ENCODE data around the gene NMB. TPM values are rescaled to one million over a fixed set of nuclear protein-coding genes. Genes with fewer than 3 reads are reported as not detected.
A peak's percentile ranks its signal among the peaks of the same experiment; 100 is the strongest.

Gene NMB
- total RNA-seq, 2 donors from 2014 or later: 2.9 to 8.0 TPM

DNA sequence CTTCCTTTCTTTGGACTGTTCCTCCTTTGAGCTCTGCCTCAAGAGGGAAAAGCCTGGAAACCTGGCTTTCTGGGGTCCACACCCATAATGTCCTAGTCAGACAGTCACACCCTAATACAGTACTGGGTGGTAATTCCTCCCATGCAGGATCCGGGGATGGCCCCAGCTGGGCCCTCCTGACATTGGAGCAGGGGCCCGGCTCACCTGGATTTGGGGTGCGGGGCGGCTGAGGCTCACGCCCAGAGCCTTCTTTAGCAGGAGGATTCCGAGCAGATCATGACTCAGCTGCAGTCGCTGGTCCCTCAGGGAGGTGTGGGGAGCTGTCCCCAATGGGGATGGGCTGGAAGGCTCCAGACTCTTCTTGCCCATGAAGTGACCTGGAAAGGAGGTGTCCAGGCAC is 1.0 kb downstream of the NMB start:
- Histone ChIP-seq H3K36me3 (no peaks in the 10 kb centered on the region), H3K27ac (no peak overlapping the region), H3K27me3 (replicated peaks; ENCODE audit: insufficient read depth) (no peaks in the 10 kb centered on the region), H3K9me3 (no peaks in the 10 kb centered on the region), H3K4me1 (ENCODE audit: control insufficient read depth in 1 of 2, low read depth in 2 of 2) (peaks cover 17 to 39% of the 10 kb centered on the region in 2 donors), H3K4me3 (no peak overlapping the region)
- TF ChIP-seq CTCF (IDR thresholded peaks at IDR 0.05): no peak
- ATAC-seq (ENCODE audit: insufficient number of reproducible peaks, low FRiP score, low read depth) (no peak), DNase-seq (ENCODE audit: low spot score) (no peak)

DNA sequence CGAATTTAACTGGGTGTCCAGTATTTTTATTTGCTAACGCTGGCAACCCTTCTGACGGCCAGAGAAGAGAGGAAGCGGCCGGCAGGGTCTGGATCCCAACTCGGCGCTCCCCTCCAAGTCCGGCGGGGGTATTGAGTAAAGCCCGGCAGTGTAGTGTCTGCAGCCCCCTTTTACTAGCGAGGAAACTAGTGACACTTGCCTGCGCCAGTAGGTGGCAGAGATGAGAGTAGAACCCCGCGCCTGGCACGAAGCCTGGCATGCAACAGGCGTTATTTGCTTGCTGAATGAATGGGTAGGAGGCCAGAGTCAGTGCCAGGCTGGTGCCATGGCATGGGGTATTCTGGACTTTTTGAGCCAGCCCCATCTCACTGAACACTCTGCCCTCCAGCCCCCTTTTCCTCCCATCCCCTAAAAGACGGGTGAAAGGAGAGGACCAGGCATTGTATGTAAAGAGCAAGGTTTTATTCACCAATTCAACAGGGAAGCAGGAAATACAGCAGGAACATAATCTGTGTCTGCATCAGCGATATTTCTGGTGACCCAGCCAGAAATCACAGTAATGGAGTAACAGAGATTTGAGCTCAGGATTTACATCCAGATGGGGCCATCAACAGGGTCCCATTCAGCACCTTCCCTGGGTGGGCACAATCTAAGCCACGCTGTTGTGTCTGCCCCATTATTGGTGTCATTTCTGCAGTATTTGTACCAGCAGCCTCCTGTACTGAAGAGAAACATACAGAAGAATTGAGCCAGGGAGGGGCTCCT is 3.1 kb downstream of the NMB start:
- ATAC-seq (ENCODE audit: insufficient number of reproducible peaks, low FRiP score, low read depth) (peak; percentile 30), DNase-seq (ENCODE audit: low spot score) (peak; percentile 49)
- Histone ChIP-seq H3K27me3 (replicated peaks; ENCODE audit: insufficient read depth) (no peaks in the 10 kb centered on the region), H3K4me1 (ENCODE audit: control insufficient read depth in 1 of 2, low read depth in 2 of 2) (peaks cover 17 to 52% of the 10 kb centered on the region in 2 donors), H3K36me3 (no peaks in the 10 kb centered on the region), H3K9me3 (no peaks in the 10 kb centered on the region), H3K4me3 (peak overlapping the region; percentile 85), H3K27ac (peak overlapping the region; percentile 75 to 82)
- TF ChIP-seq CTCF (IDR thresholded peaks at IDR 0.05): peak; percentile 48

DNA sequence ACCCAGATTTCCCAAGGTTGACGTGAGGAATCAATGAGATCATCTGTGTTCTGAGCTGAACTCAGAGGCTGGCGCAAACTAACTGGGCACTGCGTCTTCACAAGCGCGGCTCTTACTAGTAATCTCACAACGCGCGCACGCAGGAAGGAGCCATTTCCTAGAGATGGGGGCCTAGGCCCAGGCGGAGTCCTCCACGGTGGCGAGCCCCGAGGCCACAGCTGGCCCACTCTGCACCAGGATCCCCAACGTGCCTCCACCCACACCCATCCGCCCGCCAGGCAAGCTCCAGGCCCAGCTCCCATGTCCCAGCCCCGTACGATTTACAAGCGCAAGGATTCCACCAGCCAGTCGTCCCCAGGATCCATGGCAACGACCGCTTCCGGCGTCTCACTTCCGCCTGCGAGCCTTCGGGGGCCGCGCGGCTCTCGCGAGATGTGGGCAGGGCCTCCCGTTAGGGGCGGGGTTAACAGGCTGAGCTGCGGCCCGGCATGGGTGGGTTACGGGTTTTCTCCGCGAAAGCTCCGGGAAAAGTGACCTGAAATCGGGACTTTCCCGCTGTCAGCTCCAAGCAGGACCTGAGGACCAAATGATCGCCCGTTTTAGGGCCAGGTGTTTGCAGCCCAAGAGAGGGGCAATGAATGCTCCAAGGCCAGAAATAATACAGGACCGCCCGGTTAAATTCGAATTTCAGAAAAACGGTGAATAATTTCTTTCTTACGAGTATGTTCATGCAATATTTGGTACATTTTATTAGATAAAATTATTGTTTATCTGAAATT is 3.9 kb downstream of the NMB start, which contains the start of gene WDR73:
TSS of gene WDR73 (minus strand) at position 374 of the 779 bp plus-strand sequence. CDS start at position 365, 9 bp downstream.
- H3K4me1 ChIP-seq (ENCODE audit: control insufficient read depth in 1 of 2, low read depth in 2 of 2): peaks cover 17 to 59% of the 10 kb centered on the region in 2 donors
- ATAC-seq (ENCODE audit: insufficient number of reproducible peaks, low FRiP score, low read depth): peak; percentile 82

DNA sequence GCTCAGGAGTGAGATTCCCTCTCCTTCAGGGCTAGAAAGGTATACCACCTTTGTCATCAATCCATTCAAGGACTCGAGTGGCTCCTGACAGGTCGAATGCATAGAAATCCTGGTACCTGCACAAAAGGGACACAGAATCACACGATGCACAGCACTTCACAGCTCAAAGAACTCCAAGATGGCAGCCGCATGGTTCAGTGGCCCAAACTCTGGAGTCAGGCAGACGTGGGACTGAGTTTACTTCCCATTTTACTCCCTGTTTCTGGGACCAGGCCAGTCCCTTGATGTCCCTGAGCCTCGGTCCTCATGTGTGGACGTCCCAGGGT is 4.5 kb downstream of the NMB start:
- no peak for TF ChIP-seq CTCF (IDR thresholded peaks at IDR 0.05)
- ATAC-seq (ENCODE audit: insufficient number of reproducible peaks, low FRiP score, low read depth) (no peak), DNase-seq (ENCODE audit: low spot score) (no peak)
- Histone ChIP-seq H3K27me3 (replicated peaks; ENCODE audit: insufficient read depth) (no peaks in the 10 kb centered on the region), H3K4me3 (peak overlapping the region; percentile 85), H3K27ac (peak overlapping the region; percentile 75 to 82), H3K4me1 (ENCODE audit: control insufficient read depth in 1 of 2, low read depth in 2 of 2) (peaks cover 17 to 65% of the 10 kb centered on the region in 2 donors), H3K36me3 (peaks cover 6% of the 10 kb centered on the region), H3K9me3 (no peaks in the 10 kb centered on the region)

More for the DNA sequence above, 3.9 kb downstream of the NMB start, which contains the start of gene WDR73:
- Histone ChIP-seq H3K9me3 (no peaks in the 10 kb centered on the region), H3K4me3 (peak within 1 kb of the TSS; percentile 85), H3K36me3 (peaks cover 4% of the 10 kb centered on the region), H3K27me3 (replicated peaks; ENCODE audit: insufficient read depth) (no peaks in the 10 kb centered on the region), H3K27ac (peak within 1 kb of the TSS; percentile 75 to 82)
- no peak for TF ChIP-seq CTCF (IDR thresholded peaks at IDR 0.05)
- DNase-seq (ENCODE audit: low spot score): peak; percentile 90

GRCh38 chr15:84649706-84650105 is 8.3 kb downstream of the NMB start:
- H3K27ac ChIP-seq: no peak overlapping the region
- no peak overlapping the region for H3K4me3 ChIP-seq
- TF ChIP-seq CTCF (IDR thresholded peaks at IDR 0.05): no peak
- peaks cover 13 to 50% of the 10 kb centered on the region in 2 donors for H3K4me1 ChIP-seq (ENCODE audit: control insufficient read depth in 1 of 2, low read depth in 2 of 2)
- no peaks in the 10 kb centered on the region for H3K27me3 ChIP-seq (replicated peaks; ENCODE audit: insufficient read depth)
- ATAC-seq (ENCODE audit: insufficient number of reproducible peaks, low FRiP score, low read depth): no peak
- H3K9me3 ChIP-seq: no peaks in the 10 kb centered on the region
- no peak for DNase-seq (ENCODE audit: low spot score)
- H3K36me3 ChIP-seq: peaks cover 32% of the 10 kb centered on the region

Data from thoracic aorta (tissue), 2 donors.